ENCODE measurements around the gene PRM3. TPM values are rescaled to one million over a fixed set of nuclear protein-coding genes. Genes with fewer than 3 reads are reported as not detected.
"Not testable (repeated sequence)": the region's sequence is repeated elsewhere in the genome, so short reads cannot be mapped to it uniquely, and the experiment has no call there.

Gene PRM3
- total RNA-seq, 1 experiment from 2014 or later = not detected

- DNase-seq (ENCODE audit: extremely low read depth, low read depth) = no peak
Measured at GRCh38 chr16:11306997-11307638, 33.7 kb upstream of the PRM3 start.

DNA sequence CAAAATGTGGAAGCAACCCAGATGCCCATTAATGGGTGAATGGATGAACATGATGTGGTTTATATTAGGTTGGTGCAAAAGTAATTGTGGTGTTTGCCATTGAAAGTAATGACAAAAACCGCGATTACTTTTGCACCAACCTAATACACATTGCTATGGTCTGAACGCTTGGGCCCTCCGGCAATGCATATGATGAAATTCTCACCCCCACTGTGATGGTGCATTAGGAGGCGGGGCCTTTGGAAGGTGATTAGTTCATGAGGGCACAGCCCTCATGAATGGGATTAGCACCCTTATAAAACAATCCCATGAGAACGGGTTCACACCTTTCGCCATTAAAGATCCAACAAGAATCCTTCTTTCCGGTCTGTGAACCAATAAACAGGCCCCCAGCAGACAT, 33.0 kb upstream of the PRM3 start:
- no peak for DNase-seq (ENCODE audit: extremely low read depth, low read depth)

DNA sequence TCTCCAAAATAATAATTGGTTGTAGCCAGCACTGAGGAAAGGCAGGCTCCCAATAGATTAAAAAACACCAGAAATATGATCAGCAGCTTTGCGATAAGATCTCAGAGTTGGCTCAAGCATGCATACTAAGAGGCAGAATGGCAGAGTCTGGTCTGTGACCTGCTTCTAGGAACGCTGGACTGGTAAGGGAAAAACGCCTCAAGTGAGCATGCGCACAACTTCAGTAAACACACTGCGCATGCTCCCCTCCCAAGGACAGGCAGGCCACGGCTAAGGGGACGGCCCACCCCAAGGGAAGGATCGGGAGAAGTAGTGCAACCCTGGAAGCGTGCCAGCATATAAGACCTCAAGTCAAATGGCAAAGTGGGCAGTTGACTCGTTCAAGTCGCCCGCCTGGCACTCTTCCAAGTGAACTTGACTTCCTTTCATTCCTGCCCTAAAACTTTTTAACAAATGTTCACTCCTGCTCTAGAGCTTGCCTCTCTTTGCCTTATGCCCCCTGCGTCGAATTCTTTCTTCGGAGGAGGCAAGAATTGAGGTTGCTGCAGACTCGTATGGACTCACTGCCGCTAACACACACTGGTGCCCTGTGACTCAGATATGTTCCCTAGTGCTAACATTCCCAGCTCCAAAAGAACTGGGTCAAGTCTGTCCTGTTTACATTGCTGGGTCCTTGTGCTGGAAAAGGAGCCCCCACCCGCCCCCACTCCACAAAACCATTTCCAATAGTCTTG, 30.1 kb upstream of the PRM3 start:
- DNase-seq (ENCODE audit: extremely low read depth, low read depth) = peak; percentile 47

DNA sequence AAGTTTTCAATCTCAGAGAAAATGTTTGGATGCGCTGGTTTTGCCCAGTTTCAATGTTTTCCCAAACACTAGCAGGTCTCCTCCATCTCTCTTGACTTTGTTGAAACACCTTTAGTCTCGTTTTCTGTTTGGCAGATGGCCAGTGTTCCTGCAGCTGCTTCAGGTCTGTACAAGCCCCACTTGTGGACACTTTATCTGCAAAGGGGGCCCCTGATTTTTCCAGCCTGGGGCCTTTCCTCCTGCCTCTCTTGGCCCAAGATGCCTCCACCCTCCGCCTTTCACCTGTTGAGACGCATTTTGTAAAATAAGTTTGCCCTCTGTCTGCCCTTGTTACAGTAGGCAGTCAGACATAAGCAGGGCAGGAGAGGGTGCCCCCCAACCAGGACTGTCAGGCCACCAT, 29.5 kb upstream of the PRM3 start:
- no peak for DNase-seq (ENCODE audit: extremely low read depth, low read depth)

GRCh38 chr16:11301645-11302501, 28.4 kb upstream of the PRM3 start:
- no peak for DNase-seq (ENCODE audit: extremely low read depth, low read depth)

DNA sequence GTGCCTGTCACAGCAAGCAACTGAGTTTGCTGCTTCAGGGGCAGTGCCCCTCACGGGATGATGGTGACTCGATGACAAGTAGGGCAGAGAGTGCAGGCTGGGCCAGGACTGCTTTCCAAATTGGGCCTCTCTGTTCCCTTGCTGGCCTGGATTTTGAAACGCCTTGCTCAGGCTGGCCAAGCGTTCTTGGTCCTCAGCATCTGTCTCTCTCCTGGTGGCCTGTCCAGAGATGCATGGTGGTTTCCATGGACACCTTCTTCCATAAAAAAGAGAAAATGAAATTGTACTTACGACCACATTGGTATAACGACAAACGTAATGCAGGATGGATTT, 27.1 kb upstream of the PRM3 start:
- DNase-seq (ENCODE audit: extremely low read depth, low read depth) = no peak

GRCh38 chr16:11299865-11300559, 26.6 kb upstream of the PRM3 start:
- no peak for DNase-seq (ENCODE audit: extremely low read depth, low read depth)

DNA sequence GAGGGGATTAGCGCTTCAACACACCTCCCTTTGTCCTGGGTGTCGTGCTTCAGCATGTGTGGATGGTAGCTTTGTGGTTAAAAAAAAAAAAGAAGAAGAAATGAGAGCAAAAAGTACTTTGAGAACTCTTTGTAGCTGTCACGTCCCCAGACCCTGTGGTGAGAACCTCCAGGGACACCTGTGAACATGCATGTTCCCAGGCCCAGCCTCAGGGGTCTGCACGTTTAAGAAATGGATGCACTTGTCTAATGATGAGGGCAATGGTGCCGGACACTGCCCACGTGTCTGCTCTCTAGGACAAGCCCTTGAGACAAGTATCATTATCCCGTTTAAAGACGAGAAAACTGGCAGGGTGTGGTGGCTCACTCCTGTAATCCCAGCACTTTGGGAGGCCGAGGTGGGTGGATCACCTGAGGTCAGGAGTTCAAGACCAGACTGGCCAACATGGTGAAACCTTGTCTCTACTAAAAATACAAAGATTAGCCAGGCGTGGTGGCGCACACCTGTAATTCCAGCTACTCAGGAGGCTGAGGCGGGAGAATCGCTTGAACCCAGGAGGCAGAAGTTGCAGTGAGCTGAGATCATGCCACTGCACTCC, 25.6 kb upstream of the PRM3 start:
- not testable (repeated sequence) for DNase-seq (ENCODE audit: extremely low read depth, low read depth)

- DNase-seq (ENCODE audit: extremely low read depth, low read depth) = no peak
Measured at GRCh38 chr16:11298143-11298900, 24.9 kb upstream of the PRM3 start.

- DNase-seq (ENCODE audit: extremely low read depth, low read depth) = no peak
Measured at GRCh38 chr16:11297492-11298142, 24.2 kb upstream of the PRM3 start.

- no peak for DNase-seq (ENCODE audit: extremely low read depth, low read depth)
Measured at GRCh38 chr16:11296706-11297491, 23.5 kb upstream of the PRM3 start.

DNA sequence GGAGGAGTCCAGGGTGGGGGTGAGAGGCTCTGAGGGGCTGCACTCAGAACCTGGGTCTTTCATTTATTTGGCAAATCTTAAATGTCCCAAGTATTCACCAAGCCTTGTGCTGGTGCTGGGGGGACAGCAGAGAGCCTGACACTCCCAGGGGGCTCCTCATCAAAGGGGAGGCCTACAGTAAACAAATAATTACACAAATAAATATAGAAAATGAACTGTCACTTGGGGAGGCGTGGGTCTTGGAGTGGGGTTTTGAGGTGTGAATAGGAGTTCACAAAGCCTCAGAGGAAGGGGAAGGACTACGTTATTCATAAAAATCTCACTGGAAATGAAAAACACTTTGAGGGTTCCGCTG, 22.9 kb upstream of the PRM3 start:
- no peak for DNase-seq (ENCODE audit: extremely low read depth, low read depth)

DNA sequence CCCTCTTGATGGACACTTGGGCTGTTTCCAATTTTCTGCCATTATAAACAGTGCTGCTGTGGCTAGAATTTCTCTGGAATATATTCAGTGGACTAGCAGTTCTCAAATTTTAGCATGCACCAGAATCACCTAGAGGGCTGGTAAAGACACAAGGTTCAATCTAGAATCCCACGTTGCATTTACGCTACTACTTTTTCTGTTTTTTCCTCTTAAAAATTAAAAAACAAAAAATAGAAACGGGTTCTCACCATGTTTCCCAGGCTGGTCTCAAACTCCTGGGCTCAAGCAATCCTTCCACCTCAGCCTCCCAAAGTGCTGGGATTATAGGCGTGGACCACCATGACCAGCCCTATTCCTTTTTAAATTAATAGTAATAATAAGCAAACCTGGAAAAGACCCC, 22.2 kb upstream of the PRM3 start:
- DNase-seq (ENCODE audit: extremely low read depth, low read depth) = no peak

DNA sequence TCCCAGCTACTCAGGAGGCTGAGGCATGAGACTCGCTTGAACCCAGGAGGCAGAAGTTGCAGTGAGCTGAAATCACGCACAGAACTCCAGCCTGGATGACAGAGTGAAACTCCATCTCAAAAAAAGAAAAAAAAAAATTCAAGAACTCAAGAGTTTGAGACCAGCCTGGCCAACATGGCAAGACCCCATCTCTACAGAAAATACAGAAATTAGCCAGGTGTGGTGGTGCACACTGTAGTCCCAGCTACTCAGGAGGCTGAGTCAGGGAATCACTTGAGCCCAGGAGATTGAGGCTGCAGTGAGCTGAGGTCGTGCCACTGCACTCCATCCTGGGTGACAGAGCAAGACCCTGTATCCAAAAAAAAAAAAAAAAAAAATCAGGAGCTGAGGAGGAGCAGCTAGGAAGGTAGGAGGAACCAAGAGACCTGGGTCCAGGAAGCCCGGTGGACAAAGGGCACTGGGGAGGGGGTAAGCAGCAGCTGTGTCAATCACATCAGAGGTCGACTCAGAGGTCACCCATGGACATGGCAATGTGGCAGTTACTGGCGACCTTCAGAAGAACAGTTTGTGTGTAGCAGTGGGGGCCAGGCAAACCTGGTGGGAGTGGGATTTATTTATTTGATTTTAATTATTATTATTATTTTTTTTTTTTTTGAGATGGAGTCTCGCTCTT, 18.8 kb upstream of the PRM3 start:
- DNase-seq (ENCODE audit: extremely low read depth, low read depth) = no peak

DNA sequence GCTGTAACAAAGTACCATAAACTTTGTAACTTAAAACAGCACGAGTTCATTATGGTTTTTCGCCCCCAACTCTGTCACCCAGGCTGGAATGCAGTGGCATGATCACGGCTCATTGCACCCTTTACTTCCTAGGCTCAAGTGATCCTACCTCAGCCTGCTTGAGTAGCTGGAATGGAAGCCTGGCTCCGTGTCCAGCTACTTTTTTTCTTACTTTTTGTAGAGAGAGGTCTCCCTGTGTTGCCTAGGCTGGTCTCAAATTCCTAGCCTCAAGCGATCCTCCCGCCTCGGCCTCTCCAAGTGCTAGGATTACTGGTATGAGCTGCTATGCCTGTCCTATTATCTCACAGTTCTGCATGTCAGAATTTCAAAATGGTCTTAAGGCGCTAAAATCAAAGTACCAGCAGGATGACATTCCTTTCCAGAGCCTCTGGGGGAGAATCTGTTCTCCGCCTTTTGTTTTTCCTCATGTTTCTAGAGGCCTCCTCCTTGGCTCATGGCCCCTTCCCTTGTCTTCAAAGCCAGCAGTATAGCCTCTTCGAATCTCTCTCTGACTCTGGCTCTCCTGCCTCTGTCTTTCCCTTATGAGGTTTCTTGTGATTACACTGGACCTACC, 17.8 kb upstream of the PRM3 start:
- DNase-seq (ENCODE audit: extremely low read depth, low read depth) = no peak

GRCh38 chr16:11290102-11290893, 16.9 kb upstream of the PRM3 start:
- DNase-seq (ENCODE audit: extremely low read depth, low read depth) = no peak

GRCh38 chr16:11289696-11290095, 16.3 kb upstream of the PRM3 start:
- not testable (repeated sequence) for DNase-seq (ENCODE audit: extremely low read depth, low read depth)
